ACC112 (cell line): Measurements from ENCODE around the gene THAP6.
"Not testable (repeated sequence)": the region's sequence is repeated elsewhere in the genome, so short reads cannot be mapped to it uniquely, and the experiment has no call there.

Experiments
- H2AFZ ChIP-seq: fragments of 200-600 bp; sonication (generic); one replicate; pipeline ENCODE4 v1.6.0; 2017; ENCODE audit warnings: antibody characterized with exemption, low read length; ENCODE audit not compliant: unreplicated experiment
- H3K27ac ChIP-seq: fragments of 200-600 bp; sonication (generic); 2 replicates; pipeline ENCODE4 v1.5.1; 2014; ENCODE audit warnings: low read depth, mild to moderate bottlenecking, antibody characterized with exemption, low read length, moderate library complexity
- H3K27me3 ChIP-seq: fragments of 200-600 bp; sonication (generic); 2 replicates; pipeline ENCODE4 v1.6.1; 2014; ENCODE audit warnings: mild to moderate bottlenecking, antibody characterized with exemption, low read length, moderate library complexity, mixed read lengths; ENCODE audit not compliant: insufficient read depth
- H3K36me3 ChIP-seq: fragments of 200-600 bp; sonication (generic); 2 replicates; pipeline ENCODE4 v1.6.1; 2016; ENCODE audit warnings: mild to moderate bottlenecking, antibody characterized with exemption, low read length, moderate library complexity, mixed read lengths; ENCODE audit not compliant: insufficient read depth
- H3K4me1 ChIP-seq: fragments of 200-600 bp; sonication (generic); one replicate; pipeline ENCODE4 v1.6.1; 2016; ENCODE audit warnings: low read length, mixed read lengths; ENCODE audit not compliant: insufficient read depth, unreplicated experiment, control insufficient read depth
- H3K4me3 ChIP-seq: fragments of 200-600 bp; sonication (generic); 2 replicates; pipeline ENCODE4 v1.5.1; 2014; ENCODE audit warnings: mild to moderate bottlenecking, low read depth, low read length
- H3K79me2 ChIP-seq: fragments of 200-600 bp; sonication (generic); one replicate; pipeline ENCODE4 v1.6.0; 2016; ENCODE audit warnings: low read length; ENCODE audit not compliant: control insufficient read depth, unreplicated experiment, insufficient read depth

Gene THAP6

DNA sequence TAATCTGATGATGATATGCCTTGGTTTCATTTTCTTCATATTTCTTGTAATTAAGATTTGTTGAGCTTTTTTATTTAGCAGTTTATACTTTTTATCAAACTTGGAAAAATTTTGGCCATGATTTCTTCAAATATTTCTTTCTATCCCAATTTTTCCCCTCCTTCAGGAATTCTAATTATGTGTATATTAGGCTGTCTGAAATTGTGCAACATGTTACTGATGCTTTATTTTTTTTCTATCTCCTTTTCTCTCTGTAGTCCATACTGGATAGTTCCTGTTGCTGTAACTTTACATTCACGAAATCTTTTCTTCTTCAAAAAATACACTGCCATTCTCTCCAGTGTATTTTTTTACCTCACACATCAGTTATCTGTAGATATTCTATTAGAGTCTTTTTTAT, 10.8 kb downstream of the THAP6 start:
- peaks cover 35% of the 10 kb centered on the region for H3K36me3 ChIP-seq
- no peak overlapping the region for H2AFZ ChIP-seq
- H3K27ac ChIP-seq = no peak overlapping the region
- no peak overlapping the region for H3K4me3 ChIP-seq
- no peaks in the 10 kb centered on the region for H3K4me1 ChIP-seq
- H3K27me3 ChIP-seq = no peaks in the 10 kb centered on the region
- no peaks in the 10 kb centered on the region for H3K79me2 ChIP-seq

DNA sequence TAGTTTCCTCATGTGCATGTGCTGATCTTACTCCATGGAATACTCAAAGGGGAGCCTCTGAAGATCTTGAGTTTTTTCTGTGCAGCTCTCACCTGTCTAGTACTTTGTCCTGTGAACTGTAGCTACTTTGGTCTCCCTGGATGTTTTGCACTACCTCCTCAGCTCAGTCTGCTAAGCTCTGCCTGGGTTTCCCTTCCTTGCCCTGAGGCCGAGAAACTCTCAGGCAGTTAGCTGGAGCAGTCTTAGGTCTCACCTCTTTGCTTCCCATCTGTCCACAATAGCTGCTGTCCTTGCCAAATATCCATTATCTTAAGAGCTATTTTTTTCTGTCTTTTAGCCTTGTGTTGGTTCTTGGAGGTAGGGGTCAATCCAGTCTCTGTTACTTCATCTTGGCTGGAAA, 11.6 kb downstream of the THAP6 start:
- Histone ChIP-seq H3K27ac (no peak overlapping the region), H3K27me3 (no peaks in the 10 kb centered on the region), H3K79me2 (no peaks in the 10 kb centered on the region), H3K4me3 (no peak overlapping the region), H3K4me1 (no peaks in the 10 kb centered on the region), H2AFZ (no peak overlapping the region), H3K36me3 (peaks cover 41% of the 10 kb centered on the region)

DNA sequence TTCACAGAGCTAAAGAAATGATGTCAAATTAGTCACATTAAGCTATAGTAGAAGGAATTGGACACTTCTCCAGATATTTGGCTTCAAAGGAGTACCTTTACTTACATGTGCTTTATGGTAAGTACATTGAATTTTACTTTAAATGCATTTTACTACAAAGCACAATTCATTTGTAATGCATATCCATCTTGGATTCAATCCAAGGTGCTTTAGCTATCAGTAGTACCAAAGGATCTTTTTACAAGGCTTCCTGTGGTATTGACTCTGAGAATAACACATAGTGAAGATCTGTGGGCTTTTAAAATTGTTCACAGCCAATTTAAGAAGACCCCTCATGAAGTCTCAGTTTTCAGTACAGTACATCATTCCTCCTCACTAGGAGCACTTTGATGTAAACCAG, 13.2 kb downstream of the THAP6 start:
- Histone ChIP-seq H2AFZ (no peak overlapping the region), H3K4me3 (no peak overlapping the region), H3K79me2 (no peaks in the 10 kb centered on the region), H3K27me3 (no peaks in the 10 kb centered on the region), H3K27ac (no peak overlapping the region), H3K36me3 (peaks cover 42% of the 10 kb centered on the region), H3K4me1 (no peaks in the 10 kb centered on the region)

DNA sequence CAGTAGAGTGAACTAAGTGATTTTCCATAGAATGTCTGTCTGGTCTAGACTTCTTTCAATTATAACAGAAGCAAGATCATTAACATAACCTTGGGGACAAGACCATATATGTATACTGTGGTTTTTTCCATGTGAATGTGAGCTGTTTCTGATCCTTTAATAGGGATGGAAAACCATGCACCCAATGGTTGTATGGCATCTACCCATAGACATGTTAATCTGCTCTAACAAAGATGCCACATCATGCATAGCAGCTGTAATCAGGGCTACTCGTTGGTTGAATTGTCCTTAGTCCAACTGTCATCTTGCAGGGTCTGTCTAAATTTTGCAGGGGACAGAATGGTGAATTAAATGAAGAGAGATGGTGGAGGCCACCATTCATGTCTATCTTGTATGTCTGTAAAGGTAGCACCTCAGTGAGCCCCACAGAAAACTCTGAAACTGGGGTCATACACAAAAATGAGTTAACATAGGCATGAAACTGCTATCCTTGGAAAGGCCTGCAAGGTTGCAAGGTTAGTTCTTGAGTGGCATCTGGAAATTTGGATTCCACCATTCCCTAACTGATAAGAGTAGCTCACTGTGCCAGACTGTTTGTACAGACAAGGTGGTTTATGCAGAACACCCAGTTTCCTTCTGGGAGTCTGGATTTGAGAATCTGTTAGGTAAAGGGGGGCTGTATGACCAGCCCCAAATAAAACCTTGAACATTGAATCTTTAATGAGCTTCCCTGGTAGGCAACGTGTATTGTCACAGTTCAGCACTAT, 16.5 kb downstream of the THAP6 start:
- Histone ChIP-seq H3K27ac (no peak overlapping the region), H3K4me1 (no peaks in the 10 kb centered on the region), H3K4me3 (no peak overlapping the region), H2AFZ (no peak overlapping the region), H3K36me3 (peaks cover 49% of the 10 kb centered on the region), H3K27me3 (no peaks in the 10 kb centered on the region), H3K79me2 (no peaks in the 10 kb centered on the region)

DNA sequence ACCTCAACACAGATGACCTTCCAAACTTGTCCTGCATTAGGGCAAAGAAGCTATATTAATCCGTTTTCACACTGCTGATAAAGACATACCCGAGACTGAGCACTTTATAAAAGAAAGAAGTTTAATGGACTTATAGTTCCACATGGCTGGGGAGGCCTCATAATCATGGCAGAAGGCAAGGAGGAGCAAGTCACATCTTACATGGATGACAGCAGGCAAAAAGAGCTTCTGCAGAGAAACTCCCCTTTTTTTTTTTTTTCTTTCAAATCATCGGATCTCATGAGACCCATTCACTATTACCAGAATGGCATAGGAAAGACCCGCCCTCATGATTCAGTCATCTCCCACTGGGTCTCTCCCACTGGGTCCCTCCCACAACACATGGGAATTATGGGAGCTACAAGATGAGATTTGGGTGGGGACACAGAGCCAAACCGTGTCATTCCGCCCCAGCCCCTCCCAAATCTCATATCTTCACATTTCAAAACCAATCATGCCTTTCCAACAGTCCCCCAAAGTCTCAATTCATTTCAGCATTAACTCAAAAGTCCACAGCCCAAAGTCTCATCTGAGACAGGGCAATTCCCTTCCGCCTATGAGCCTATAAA, 17.4 kb downstream of the THAP6 start:
- H3K36me3 ChIP-seq = peaks cover 45% of the 10 kb centered on the region
- H3K27me3 ChIP-seq, H2AFZ ChIP-seq, H3K27ac ChIP-seq, H3K4me3 ChIP-seq, H3K4me1 ChIP-seq, H3K79me2 ChIP-seq: not testable (repeated sequence)

DNA sequence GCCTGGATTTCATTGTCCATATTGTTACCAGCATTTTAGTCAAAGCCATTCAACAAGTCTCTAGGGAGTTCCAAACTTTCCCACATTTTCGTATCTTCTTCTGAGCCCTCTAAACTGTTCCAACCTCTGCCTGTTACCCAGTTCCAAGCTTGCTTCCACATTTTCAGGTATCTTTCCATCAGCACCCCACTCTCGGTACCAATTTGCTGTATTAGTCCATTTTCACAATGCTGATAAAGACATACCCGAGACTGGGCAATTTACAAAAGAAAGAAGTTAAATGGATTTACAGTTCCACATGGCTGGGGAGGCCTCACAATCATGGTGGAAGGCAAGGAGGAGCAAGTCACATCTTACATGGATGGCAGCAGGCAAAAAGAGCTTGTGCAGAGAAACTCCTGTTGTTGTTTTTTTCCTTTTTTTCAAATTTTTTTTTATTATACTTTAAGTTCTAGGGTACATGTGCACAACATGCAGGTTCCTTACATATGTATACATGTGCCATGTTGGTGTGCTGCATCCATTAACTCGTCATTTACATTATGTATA, 19.1 kb downstream of the THAP6 start:
- H3K79me2 ChIP-seq, H3K27ac ChIP-seq, H3K27me3 ChIP-seq, H2AFZ ChIP-seq, H3K4me1 ChIP-seq, H3K4me3 ChIP-seq: not testable (repeated sequence)
- H3K36me3 ChIP-seq = peaks cover 32% of the 10 kb centered on the region

DNA sequence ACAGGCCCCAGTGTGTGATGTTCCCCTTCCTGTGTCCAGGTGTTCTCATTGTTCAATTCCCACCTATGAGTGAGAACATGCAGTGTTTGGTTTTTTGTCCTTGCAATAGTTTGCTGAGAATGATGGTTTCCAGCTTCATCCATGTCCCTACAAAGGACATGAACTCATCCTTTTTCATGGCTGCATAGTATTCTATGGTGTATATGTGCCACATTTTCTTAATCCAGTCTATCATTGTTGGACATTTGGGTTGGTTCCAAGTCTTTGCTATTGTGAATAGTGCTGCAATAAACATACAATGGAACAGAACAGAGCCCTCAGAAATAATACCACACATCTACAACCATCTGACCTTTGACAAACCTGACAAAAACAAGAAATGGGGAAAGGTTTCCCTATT, 19.7 kb downstream of the THAP6 start:
- not testable (repeated sequence) for H2AFZ ChIP-seq, H3K4me1 ChIP-seq, H3K27me3 ChIP-seq, H3K4me3 ChIP-seq, H3K79me2 ChIP-seq, H3K27ac ChIP-seq
- peaks cover 32% of the 10 kb centered on the region for H3K36me3 ChIP-seq

DNA sequence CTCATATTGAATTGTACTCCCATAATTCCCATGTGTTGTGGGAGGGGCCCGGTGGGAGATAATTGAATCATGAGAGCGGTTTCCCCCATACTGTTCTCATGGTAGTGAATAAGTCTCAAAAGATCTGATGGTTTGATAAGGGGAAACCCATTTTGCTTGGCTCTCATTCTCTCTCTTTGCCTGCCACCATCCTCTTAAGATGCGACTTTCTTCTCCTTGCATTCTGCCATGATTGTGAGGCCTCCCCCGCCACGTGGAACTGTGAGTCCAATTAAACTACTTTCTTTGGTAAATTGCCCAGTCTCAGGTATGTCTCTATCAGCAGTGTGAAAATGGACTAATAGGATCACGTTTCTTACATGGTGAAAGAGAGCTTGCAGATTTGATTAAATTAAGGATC, 23.0 kb downstream of the THAP6 start:
- not testable (repeated sequence) for H3K4me3 ChIP-seq, H3K79me2 ChIP-seq, H3K36me3 ChIP-seq, H3K4me1 ChIP-seq, H3K27ac ChIP-seq, H3K27me3 ChIP-seq, H2AFZ ChIP-seq

DNA sequence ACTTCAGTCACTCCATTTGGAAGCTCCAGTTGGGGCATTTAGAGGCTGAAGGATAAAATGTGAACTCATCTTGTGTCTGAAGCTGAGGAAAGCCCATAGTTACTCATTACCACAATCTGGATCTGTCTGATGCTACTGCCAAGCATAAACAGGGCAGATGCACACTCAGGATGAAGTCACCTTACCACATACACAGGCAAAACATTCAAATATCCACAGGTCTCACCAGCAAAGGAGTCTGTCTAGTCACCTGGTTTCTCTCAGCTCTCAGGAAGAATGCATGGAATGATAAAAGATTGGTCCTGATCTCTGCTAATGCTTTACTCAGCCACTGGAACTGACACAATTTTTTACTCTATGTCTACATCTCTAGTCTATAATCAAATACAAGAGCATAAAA, 28.6 kb downstream of the THAP6 start:
- Histone ChIP-seq H3K4me1 (peaks cover 14% of the 10 kb centered on the region), H3K36me3 (no peaks in the 10 kb centered on the region; the same call in 1 of the 2 replicates), H3K79me2 (no peaks in the 10 kb centered on the region), H3K4me3 (no peak overlapping the region), H3K27me3 (no peaks in the 10 kb centered on the region), H3K27ac (peak overlapping the region; percentile 25; the same call in 1 of the 2 replicates), H2AFZ (no peak overlapping the region)

DNA sequence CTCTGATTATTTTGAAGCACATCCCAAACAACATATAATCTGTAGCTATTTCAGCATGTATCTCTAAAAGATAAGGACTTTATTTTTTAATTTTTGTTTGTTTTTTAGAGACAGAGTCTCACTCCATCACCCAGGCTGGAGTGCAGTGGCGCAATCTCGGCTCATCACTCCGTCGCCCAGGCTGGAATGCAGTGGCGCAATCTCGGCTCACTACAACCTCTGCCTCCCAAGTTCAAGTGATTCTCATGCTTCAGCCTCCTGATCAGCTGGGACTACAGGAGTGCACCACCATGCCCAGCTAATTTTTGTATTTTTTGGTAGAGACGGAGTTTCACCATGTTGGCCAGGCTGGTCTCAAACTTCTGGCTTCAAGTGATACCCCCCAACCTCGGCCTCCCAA, 29.9 kb downstream of the THAP6 start:
- H3K79me2 ChIP-seq, H2AFZ ChIP-seq, H3K4me3 ChIP-seq, H3K36me3 ChIP-seq, H3K27me3 ChIP-seq: not testable (repeated sequence)
- H3K27ac ChIP-seq = peak overlapping the region; percentile 42; the same call in 1 of the 2 replicates
- H3K4me1 ChIP-seq = peaks cover 14% of the 10 kb centered on the region

DNA sequence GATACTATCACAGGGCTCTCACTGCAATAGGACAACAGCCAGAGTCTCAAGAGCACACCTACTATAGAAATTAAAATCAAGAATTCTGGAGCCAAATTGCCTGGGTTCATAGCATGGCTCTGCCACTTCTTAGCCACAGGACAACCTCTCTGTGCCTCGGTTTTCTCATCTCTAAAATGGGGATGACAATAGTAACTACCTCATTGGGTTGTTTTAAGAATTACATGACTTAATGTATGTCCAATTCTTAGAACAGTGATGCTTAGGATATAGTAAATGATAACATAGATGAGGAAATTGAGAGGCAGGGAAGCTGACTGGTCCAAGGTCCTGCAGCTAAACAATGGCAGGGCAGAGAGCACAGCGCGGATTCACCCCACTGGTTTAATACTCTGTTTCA, 30.6 kb downstream of the THAP6 start:
- Histone ChIP-seq H3K27ac (no peak overlapping the region), H3K27me3 (no peaks in the 10 kb centered on the region), H3K79me2 (no peaks in the 10 kb centered on the region), H2AFZ (no peak overlapping the region), H3K36me3 (no peaks in the 10 kb centered on the region; the same call in 1 of the 2 replicates), H3K4me3 (no peak overlapping the region), H3K4me1 (peaks cover 14% of the 10 kb centered on the region)
